Skeletal muscle tissue (tissue), 4 donors: ENCODE measurements around the gene MRPL40. TPM values are rescaled to one million over a fixed set of nuclear protein-coding genes. Genes with fewer than 3 reads are reported as not detected.

Source experiments
- H3K27ac ChIP-seq: one replicate; pipeline ENCODE4 v1.7.0; 2013; ENCODE audit warnings: mild to moderate bottlenecking, low read depth, low read length, inconsistent platforms
- H3K27me3 ChIP-seq, 3 donors: one replicate each; pipeline ENCODE4 v1.7.0; 2013; ENCODE audit warnings: low read length in 3 of 3; ENCODE audit not compliant: control insufficient read depth in 3 of 3, insufficient read depth in 3 of 3
- H3K36me3 ChIP-seq, 3 donors: one replicate each; pipeline ENCODE4 v1.7.0; 2013; ENCODE audit warnings: low read length in 3 of 3; ENCODE audit not compliant: control insufficient read depth in 3 of 3, insufficient read depth in 3 of 3
- H3K4me1 ChIP-seq, 3 donors: one replicate each; pipeline ENCODE4 v1.7.0; 2013; ENCODE audit warnings: low read length in 3 of 3, mild to moderate bottlenecking in 3 of 3; ENCODE audit not compliant: control insufficient read depth in 3 of 3, insufficient read depth in 3 of 3
- H3K4me3 ChIP-seq, 3 donors: one replicate each; pipeline ENCODE4 v1.7.0; 2013; ENCODE audit warnings: low read length in 3 of 3
- H3K9ac ChIP-seq, 3 donors: one replicate each; pipeline ENCODE4 v1.7.0; 2013; ENCODE audit warnings: low read length in 3 of 3, mild to moderate bottlenecking in 3 of 3, moderate library complexity in 2 of 3, low read depth in 1 of 3
- H3K9me3 ChIP-seq, 3 donors: one replicate each; pipeline ENCODE4 v1.7.0; 2013; ENCODE audit warnings: low read length in 3 of 3; ENCODE audit not compliant: control insufficient read depth in 3 of 3
- total RNA-seq: library from RNA; depleted of rRNA; stranded (reverse); fragments of >200 nt; gene quantifications from one replicate; pipeline ENCODE4 v1.2.3, GENCODE V29; 2014
- donor health status: Osteomylitis.

MRPL40 gene
- total RNA-seq, 1 donor from 2014 or later = 34.4 TPM

GRCh38 chr22:19447330-19448075 lies 15.2 kb downstream of the MRPL40 start, which contains the start of gene C22orf39:
Gene C22orf39, minus strand, starts transcription at chr22:19447711. Its CDS starts 23 bp downstream, at chr22:19447688.
- no peaks in the 10 kb centered on the region for H3K9me3 ChIP-seq

GRCh38 chr22:19448076-19448607 lies 15.8 kb downstream of the MRPL40 start:
- Histone ChIP-seq H3K9me3 (no peaks in the 10 kb centered on the region), H3K4me1 (peaks cover 24 to 49% (median 38%) of the 10 kb centered on the region in 3 donors), H3K4me3 (peak overlapping the region; percentile 80 to 91 (median 84)), H3K27ac (peak overlapping the region; percentile 89), H3K36me3 (peaks cover 30 to 48% (median 34%) of the 10 kb centered on the region in 3 donors), H3K27me3 (no peaks in the 10 kb centered on the region), H3K9ac (peak overlapping the region; percentile 80 to 96 (median 86))

More at GRCh38 chr22:19447330-19448075, 15.2 kb downstream of the MRPL40 start, which contains the start of gene C22orf39:
- Histone ChIP-seq H3K4me1 (peaks cover 24 to 55% (median 42%) of the 10 kb centered on the region in 3 donors), H3K9ac (peak within 1 kb of the TSS; percentile 80 to 96 (median 86)), H3K27me3 (no peaks in the 10 kb centered on the region), H3K36me3 (peaks cover 23 to 42% (median 30%) of the 10 kb centered on the region in 3 donors), H3K4me3 (peak within 1 kb of the TSS; percentile 80 to 91 (median 84)), H3K27ac (peak within 1 kb of the TSS; percentile 89)

- Histone ChIP-seq H3K9me3 (no peaks in the 10 kb centered on the region), H3K36me3 (peaks cover 33 to 49% (median 34%) of the 10 kb centered on the region in 3 donors), H3K27ac (peak overlapping the region; percentile 89), H3K4me3 (no peak overlapping the region), H3K27me3 (no peaks in the 10 kb centered on the region), H3K9ac (peak overlapping the region in 1 of 3 donors; percentile 96), H3K4me1 (peaks cover 17 to 42% (median 31%) of the 10 kb centered on the region in 3 donors)
These were observed 16.5 kb downstream of the MRPL40 start for GRCh38 chr22:19448739-19449421.

GRCh38 chr22:19449422-19449767 lies 17.1 kb downstream of the MRPL40 start:
- Histone ChIP-seq H3K27me3 (no peaks in the 10 kb centered on the region), H3K36me3 (peaks cover 32 to 50% (median 34%) of the 10 kb centered on the region in 3 donors), H3K9ac (no peak overlapping the region), H3K4me1 (peaks cover 13 to 36% (median 27%) of the 10 kb centered on the region in 3 donors), H3K27ac (no peak overlapping the region), H3K4me3 (no peak overlapping the region), H3K9me3 (no peaks in the 10 kb centered on the region)

- Histone ChIP-seq H3K4me3 (no peak overlapping the region), H3K9me3 (no peaks in the 10 kb centered on the region), H3K27ac (no peak overlapping the region), H3K9ac (no peak overlapping the region), H3K36me3 (peaks cover 41 to 57% (median 41%) of the 10 kb centered on the region in 3 donors), H3K27me3 (no peaks in the 10 kb centered on the region), H3K4me1 (peaks cover 13 to 27% (median 26%) of the 10 kb centered on the region in 3 donors)
These were observed 18.2 kb downstream of the MRPL40 start for GRCh38 chr22:19450363-19451175.

- Histone ChIP-seq H3K4me3 (no peak overlapping the region), H3K9ac (no peak overlapping the region), H3K27ac (no peak overlapping the region), H3K27me3 (no peaks in the 10 kb centered on the region), H3K4me1 (peaks cover 8 to 19% (median 17%) of the 10 kb centered on the region in 3 donors), H3K9me3 (no peaks in the 10 kb centered on the region), H3K36me3 (peaks cover 51 to 67% (median 51%) of the 10 kb centered on the region in 3 donors)
These were observed 19.2 kb downstream of the MRPL40 start for GRCh38 chr22:19451570-19451969.

- Histone ChIP-seq H3K27me3 (no peaks in the 10 kb centered on the region), H3K9ac (peak overlapping the region in 1 of 3 donors; percentile 20), H3K36me3 (peaks cover 64 to 85% (median 64%) of the 10 kb centered on the region in 3 donors), H3K4me1 (peaks cover 0 to 4% (median 3%) of the 10 kb centered on the region in 3 donors), H3K27ac (no peak overlapping the region), H3K4me3 (no peak overlapping the region), H3K9me3 (no peaks in the 10 kb centered on the region)
These were observed 21.4 kb downstream of the MRPL40 start for GRCh38 chr22:19453718-19454117.

GRCh38 chr22:19454156-19454555 lies 21.8 kb downstream of the MRPL40 start:
- Histone ChIP-seq H3K9me3 (no peaks in the 10 kb centered on the region), H3K4me3 (no peak overlapping the region), H3K9ac (no peak overlapping the region), H3K36me3 (peaks cover 64 to 86% (median 66%) of the 10 kb centered on the region in 3 donors), H3K4me1 (no peaks in the 10 kb centered on the region), H3K27ac (no peak overlapping the region), H3K27me3 (no peaks in the 10 kb centered on the region)

GRCh38 chr22:19455033-19455432 lies 22.7 kb downstream of the MRPL40 start:
- Histone ChIP-seq H3K36me3 (peaks cover 64 to 82% (median 66%) of the 10 kb centered on the region in 3 donors), H3K9ac (no peak overlapping the region), H3K27ac (no peak overlapping the region), H3K27me3 (no peaks in the 10 kb centered on the region), H3K4me3 (no peak overlapping the region), H3K9me3 (no peaks in the 10 kb centered on the region), H3K4me1 (no peaks in the 10 kb centered on the region)
